ENCODE measurements around the gene SDCCAG8.

GRCh38 chr1:243343970-243344937 is 88.4 kb downstream of the SDCCAG8 start:
- no peak for TF ChIP-seq TARDBP (IDR thresholded peaks at IDR 0.05)
- no peak for TF ChIP-seq ELF4 (IDR thresholded peaks at IDR 0.05)
- TF ChIP-seq FOXM1 (IDR thresholded peaks at IDR 0.05; ENCODE audit: borderline replicate concordance) = no peak
- no peak for TF ChIP-seq BHLHE40 (IDR thresholded peaks at IDR 0.05; ENCODE audit: borderline replicate concordance)
- no peak for TF ChIP-seq FOXK2 (IDR thresholded peaks at IDR 0.05)
- no peak for TF ChIP-seq SP1 (IDR thresholded peaks at IDR 0.05)
- TF ChIP-seq PKNOX1 (IDR thresholded peaks at IDR 0.05) = peak; percentile 80; the same call in 1 of the 2 replicates
- no peak for TF ChIP-seq SUZ12 (IDR thresholded peaks at IDR 0.05)
- no peak for TF ChIP-seq ARNT (IDR thresholded peaks at IDR 0.05)
